ENCODE data around the gene KCNJ10.
A peak's percentile ranks its signal among the peaks of the same experiment; 100 is the strongest.

The KCNJ10 gene

DNA sequence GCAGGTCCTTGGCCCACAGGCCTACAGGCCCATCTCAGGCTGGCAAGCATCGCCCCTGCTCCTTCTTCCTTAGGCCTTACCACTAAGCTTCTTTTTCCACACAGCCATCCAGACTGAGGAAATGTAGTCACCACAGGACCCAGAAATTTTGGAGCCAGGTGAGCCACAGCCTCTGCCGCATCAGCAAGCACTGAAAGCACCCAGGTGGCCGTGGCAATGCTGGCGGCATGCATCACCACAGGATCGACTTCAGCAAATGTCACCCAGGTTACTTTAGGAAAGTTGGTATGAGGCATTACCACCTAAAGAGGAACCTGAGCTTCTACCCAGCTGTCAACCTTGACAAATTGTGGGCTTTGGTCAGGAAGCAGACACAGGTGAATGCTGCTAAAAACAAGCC, 49.8 kb downstream of the KCNJ10 start:
- DNase-seq = no peak

DNA sequence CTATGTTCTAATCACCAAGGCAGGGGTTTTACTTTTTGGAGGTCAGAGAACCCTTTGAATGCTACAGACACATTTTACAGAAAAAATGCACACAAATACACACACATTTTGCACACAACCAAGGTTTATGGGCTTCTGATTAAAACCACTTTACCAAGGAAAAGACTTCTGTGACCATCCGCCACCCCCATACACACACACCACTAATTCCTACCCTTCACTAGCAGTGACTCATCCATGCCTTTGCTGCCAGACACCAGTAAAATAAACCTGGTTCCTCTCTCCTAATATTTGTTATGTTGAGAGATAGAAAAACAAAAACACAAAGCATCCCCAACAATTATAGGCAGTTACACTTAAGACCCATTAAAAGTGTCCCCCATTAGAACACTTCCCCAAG, 51.1 kb downstream of the KCNJ10 start:
- DNase-seq = no peak

DNA sequence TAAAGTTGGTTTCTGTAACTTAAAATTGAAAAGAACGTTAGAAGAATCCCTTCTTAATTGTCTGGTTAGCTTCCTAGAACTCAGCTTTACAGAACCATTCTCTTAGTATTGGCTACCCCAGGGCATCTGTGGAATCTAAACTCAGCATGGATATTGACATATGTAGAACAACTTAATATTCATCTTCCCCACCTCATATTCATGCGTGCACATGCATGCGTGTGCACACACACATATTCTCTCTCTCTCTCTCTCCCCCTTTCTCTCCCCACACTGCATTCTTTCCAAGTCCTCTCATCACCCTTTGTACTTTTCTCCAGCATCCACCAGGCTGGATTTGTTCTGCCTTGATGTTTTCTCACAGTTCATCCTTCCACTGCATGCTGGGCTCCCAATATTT, 51.6 kb downstream of the KCNJ10 start:
- DNase-seq = no peak

DNA sequence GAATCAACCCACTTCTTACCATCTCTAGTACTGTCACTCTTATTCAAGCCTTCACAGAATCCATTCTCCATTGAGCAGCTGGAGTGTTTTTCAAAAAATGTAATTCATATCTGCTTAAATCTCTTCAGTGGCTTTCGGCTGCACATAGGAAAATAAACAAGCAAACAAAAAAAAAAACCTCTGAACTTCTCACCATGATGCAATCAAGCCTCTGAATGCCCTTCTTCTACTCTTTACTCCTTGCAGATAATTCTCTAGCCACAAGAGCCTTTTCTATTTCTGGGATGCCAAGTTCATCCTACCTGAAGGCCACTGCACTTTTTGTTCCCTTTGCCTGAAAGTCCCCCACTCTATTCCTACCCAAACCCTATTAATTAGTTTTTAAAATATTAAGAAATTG, 52.4 kb downstream of the KCNJ10 start:
- no peak for DNase-seq

DNA sequence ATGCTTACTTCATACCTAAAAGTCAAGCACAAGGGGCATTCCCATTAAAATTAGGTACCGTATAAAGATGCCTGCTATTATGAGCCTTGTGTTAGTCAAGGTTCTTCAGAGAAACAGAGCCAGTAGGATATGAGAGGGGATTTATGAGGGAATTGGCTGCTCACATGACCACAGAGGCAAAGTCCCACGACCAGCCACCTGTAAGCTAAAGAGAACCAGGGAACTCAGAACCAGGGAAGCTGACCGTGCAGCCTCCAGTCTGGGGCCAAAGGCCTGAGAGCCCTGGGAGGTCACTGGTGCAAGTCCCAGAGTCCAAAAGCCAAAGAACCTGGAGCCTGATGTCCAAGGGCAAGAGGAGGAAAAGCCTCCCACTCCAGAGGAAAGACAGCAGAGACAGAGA, 58.2 kb downstream of the KCNJ10 start:
- no peak for DNase-seq

DNA sequence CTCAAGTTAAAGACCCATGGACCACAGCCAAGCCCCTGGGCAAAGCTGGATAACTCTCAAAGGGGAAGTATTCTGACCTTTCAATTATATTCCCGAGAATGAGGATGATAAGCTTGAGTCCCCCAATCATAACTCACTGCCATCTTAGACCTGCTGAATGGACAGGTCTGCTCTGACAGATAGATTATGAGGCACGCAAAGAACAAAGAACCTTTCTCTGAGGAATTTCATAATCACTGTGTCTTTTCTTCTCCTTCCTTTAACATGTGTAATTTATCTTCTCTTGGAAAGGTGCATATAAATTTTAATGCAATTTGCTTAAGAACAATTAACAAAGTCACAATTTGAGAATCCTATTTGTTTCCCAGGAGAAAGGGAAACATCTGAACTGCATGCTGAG, 60.2 kb downstream of the KCNJ10 start:
- DNase-seq = no peak

DNA sequence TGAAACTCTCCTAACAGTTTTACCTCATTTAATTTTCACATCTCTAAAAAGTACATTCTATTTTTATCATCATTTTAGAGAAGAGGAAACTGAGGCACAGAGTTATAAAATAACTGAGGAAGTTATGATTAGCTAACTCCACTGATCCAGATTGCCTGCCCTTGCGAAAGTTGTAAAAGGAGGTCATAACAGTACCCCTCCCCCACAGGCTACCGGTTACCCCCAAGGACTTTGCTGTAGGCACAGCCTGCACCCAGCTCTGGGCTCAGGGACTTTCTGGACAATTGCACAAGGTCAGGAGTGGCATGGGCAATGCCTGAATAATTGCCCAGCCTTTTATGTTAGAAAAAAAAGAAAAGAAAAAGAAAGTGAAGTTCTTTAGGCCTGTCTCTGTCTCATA, 60.9 kb downstream of the KCNJ10 start:
- no peak for DNase-seq

DNA sequence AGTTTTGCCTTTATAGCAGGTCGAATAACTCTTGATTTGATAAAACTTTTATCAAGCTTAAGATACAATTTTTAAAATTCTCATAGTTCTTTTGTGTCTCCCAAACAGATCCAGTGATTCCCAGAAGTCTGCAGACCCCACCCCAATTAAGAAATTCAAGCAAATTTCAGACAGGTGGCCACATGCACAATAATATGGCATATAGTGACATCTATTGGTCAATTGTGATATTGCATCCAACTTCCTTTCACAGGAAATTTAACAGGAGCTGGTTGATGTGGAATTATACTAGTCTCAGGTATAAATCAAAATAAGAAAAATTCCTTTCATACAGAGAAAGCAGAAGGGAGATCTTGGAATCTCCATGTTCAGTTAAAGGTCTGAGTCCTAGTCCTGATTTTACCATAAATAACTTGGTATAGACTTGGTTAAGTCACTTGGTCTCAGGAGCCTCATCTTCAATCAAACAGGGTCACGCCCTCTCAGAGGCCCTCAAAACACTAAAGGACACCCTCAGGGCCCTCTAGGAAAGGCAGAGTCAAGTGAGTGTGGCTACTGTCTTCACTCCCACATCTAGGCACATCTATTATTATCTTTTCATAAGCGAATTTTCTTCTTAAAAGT, 62.3 kb downstream of the KCNJ10 start:
- DNase-seq = no peak

DNA sequence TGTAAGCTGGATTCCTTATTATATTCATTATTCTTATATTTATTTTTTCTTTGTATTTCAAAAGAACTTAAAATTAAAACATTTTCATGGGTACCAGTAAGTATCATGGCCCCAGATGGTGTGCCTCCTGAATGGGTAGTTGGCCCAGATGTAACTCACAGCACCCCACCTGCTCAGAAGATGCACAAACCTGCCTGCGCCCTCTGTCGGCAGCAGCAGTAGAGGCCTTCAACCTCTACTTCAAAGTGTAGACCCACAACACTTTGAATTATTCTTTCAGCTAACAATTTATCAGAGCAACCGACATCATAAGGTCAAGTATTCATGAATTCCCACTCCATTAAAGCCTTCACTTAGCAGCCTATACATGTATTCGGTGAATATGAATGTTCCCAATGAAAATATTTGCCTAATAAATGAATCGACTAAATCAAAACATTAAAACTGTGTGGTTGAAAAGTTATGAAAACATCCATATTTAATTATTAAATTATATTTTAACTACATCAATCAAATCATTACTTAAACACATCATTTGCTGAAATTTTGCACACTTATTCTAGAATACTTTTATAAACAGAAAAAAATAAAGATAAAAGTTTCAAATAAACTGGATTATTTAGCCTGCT, 63.5 kb downstream of the KCNJ10 start:
- peak; percentile 79 for DNase-seq

DNA sequence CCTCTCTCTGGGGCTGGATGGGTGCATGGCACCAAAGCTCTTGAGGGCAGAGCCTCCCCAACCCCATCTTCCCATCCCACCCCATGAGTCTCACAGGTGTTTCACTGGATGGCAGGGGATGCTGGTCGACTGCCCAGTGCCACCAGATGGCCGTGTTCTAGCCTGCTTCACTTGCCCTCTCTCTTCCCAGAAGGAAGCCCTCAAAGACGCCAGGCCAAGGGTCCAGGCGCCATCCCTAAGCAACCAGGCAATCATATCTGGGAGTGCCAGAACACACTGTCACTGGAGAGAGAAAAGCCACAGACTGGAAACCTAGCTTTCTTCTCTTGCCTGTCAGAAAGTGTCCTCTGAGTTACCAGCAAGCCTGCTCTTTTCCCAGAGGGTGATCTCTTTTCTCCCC, 64.9 kb downstream of the KCNJ10 start:
- no peak for DNase-seq

DNA sequence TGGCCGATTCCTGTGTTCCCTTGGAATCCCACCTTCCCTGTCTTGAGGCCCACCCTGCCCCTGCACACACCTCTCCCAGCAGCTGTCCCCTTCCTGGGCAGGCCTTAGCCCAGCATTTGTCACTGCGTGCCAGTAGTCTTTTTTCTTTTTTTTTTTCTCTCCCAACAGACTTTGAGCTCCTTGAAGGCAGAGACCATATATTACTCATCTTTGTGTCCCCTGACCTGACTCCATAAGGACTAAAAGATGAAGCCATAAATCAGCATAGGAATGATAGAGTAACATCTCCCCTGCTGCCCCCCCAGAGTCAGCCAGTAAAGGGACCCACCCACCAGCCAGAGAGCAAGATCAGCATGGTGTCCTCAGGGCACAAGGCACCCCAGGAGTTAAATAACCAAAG, 65.5 kb downstream of the KCNJ10 start:
- no peak for DNase-seq

DNA sequence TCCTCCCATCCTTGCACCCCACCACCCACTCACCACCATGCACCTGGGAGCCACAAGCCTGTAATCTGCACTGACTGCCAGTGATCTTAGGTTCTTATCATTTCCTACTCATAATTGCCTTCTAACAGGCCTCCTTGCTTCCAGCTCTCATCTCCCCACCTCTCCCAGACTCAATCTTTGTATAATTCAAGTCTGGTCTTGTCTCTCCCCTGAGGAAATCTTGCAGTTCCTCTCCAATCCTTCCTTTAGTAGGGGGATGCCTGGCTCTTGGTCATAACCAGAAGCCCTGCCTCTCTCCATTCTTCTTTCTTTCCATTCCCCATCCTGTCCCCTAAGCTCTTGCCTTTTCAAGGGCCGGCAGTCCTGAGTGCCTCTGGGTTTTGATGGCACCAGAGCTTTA, 66.0 kb downstream of the KCNJ10 start:
- DNase-seq = no peak

DNA sequence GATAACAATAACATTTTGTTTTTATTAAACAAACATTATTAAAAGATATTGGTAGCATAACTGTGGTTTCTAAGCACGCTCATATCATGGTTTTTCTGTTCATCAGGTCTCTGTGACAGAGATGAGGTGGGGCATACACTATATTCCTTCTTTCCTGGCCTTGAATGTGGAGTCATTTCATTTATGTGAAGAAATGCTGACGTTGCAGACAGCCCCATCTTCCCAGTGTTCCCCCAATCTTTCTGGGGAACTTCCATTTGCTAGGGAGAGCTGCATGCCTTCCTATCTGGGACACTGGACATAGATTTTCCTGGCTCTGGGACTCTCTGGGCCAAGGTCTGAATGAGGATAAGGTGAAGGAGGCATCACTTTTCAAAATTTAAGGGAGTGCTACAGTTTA, 68.5 kb downstream of the KCNJ10 start:
- no peak for DNase-seq

DNA sequence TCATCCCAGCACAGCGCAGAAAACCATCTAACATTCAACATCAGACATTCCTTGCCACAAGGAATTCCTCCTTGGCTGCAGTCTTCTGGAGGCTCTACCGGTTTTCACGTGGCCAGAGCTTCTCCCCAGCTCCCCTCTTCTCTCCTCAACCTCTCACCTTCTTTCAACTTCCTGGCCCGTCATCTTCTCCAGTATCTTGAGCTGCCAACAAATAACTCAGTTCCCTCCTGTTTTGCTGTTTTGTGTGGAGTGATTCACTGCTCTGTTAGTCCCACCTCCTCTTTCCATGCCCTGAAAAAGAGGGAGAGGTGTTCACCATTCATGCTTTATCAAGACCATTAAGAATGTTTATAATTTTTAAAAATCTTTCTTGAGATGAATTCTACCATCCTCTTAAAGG, 70.8 kb downstream of the KCNJ10 start:
- no peak for DNase-seq

DNA sequence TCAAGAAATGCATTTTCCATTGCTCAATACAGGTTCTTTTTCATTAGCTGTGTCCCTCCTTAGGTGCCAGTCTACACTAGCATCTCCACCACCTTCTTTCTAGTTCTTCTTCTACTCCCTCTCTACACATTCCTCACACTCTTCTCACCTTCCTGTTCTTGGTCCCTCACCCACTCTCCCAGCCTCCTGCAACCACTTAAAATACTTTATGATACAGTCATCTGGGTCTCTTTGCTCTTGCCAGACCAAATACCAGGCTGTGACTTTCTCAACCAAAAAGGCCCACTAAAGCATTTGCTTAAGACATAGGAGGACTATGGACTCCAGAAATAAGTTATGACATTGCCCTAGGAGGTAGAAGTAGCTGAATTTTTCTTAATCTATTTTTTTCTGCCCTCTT, 73.3 kb downstream of the KCNJ10 start:
- DNase-seq = no peak

DNA sequence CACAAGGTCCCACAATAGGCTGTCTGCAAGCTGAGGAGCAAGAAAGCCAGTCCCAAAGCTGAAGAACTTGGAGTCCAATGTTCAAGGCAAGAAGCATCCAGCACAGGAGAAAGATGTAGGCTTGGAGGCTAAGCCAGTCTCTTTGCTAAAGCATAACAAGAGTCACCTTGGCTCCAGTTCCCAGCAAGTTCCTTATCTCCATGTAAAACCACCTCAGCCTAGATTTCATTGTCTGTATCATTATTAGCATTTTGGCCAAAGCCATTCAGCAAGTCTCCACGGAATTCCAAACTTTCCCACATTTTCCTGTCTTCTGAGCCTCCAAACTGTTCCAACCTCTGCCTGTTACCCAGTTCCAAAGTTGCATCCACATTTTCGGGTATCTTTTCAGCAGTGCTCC, 75.1 kb downstream of the KCNJ10 start:
- no peak for DNase-seq

DNA sequence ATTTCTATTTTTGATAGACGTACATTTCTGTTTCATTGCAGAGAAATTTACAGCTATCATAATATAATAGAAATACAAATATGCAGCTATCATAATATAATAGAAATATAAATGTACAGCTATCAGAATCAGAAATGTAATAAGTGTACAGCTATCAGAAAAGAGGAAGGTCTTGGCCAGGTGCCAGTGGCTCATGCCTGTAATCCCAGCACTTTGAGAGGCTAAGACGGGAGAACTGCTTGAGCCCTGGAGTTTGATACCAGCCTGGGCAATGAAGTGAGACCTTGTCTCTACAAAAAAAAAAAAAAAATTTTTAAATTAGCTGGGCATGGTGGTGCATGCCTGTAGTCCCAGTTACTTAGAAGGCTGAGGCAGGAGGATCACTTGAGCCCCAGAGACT, 76.0 kb downstream of the KCNJ10 start:
- DNase-seq = no peak

DNA sequence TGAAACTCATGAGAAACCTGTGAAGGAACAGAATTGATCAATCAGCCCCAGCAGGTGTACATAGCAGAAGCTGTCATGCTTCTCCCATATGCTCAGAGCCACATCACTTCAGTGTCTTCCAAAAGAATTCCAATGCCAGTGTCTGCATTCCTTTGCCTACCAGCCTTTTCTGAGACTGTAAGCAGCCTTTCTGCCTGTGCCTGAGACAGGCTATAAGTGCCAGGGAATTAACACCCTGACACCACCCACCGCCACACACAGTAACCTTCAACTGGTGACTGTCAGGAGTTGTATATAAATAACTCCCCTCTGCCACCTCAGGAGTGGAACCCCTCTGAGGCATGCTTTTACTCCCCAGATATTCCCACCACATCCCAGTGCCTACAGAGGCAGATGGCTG, 77.8 kb downstream of the KCNJ10 start:
- DNase-seq = no peak

DNA sequence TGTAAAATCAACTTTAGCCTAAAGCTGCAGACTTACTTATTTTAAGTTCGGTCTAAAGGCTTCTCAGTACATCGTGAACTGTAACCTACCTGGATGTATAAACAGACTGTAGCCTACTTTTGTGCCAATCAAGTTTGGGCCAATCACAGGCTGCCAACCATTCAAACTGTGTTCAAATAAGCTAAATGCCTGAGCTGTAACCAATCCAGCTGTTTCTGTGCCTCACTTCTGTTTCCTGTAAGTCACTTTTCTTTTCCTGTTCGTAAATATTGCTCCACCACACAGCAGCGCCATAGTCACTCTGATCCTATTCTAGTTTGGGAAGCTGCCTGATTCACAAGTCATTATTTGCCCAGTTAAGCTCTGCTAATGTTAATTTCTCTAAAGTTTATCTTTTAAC, 78.4 kb downstream of the KCNJ10 start:
- DNase-seq = no peak

DNA sequence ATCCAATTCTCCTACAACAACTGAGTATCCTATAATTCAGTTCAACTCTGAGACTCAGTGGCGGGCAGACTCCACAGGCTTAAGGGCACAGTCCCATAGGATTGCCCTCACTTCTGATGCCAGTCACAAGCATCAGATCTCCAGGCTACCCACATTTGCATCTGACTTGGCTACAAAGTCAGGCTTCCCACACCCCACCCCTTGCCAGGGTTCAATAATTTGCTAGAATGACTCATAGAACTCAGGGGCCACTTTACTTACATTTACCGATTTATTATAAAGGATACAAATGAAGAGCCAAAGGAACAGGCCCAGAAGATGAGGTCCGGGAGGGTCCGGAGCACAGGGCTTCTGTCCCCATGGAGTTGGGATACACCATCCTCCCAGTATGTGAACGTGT, 80.0 kb downstream of the KCNJ10 start:
- DNase-seq = no peak

DNA sequence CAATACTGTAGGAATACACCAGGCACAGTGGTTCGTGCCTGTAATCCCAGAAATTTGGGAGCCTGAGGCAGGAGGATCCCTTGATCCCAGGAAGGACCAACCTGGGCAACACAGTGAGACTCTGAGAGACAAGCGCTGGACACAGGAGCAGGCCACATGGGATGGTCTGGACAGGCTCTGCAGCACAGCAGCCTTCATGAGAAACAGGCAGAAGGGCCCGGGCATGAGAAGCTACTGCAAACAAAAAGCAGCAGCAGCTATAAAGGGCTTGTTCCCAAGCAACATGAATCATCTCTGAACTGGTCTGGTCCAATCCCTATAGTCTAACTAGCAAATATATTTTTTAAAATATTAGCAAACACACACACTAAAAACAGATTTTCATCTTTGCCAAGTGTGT, 80.4 kb downstream of the KCNJ10 start:
- DNase-seq = no peak

DNA sequence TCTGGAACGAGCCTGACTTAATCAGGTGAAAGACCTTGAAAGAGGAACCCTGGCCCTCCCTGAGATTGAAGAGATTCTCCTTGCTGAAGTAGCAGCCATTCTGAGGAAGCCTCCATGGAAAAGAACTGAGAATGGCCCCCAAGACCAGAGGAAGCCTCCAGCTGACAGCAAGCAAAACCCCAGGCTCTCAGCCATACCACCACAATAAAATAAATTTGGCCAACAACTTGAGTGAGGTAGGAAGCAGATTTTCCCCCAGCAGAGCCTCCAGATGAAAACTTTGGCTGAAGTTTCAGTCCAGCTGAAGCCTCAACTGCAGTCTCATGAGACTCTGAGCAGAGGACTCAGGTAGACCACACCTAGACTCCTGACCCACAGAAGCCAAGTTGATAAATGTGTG, 82.0 kb downstream of the KCNJ10 start:
- DNase-seq = no peak

DNA sequence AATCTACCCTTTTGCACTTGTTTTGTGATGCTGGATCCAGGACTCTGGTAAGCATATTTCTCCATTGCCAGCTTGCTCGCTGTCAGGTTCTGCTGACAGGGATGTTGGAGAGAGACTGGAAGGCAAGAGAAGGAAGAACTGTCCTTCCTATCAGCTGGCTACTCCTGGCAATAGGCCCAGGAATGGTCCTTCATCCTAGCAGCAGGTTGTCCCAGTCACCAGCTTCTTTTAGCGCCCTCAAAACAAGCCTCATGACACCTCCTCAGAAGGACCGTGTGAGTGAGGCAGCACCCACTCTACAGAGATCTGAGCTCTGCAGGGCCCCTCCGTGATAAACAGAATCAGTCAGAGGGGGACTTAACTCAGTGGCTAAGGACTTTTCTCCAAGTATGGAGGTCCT, 82.8 kb downstream of the KCNJ10 start:
- DNase-seq = no peak

DNA sequence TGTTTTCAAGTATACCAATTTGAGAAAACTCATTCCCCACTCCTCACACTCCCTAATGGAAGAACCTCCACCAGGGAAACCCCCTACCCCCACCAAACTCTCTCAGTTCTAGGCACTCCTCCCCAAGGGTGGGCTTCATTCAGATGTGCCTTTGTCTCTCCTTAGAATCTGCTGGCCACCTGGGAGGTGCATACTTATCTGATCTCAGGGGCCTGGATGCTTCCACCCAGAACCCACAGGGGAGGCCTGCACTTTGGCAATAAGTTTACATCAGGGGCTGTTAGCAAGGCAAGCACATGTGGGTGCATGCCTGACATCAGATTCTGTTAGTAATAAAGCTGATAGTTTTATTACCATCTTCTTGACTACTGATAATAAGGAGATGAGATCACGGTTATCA, 83.4 kb downstream of the KCNJ10 start:
- DNase-seq = no peak

DNA sequence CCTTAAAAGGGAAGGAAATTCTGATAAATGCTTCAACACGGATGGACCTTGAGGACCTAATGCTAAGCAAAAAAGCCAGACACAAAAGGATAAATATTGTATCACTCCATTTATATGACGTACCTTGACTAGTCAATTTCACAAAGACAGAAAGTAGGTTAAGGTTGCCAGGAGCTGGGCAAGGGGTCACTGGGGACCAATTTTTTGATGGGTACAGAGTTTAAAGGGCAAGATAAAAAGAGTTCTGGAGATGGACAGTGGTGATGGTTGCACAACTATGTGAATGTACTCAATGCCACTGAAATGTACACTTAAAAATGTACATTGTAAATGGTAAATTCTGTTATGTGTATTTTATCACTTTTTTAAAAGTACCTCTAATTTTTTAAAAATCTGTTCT, 83.9 kb downstream of the KCNJ10 start:
- no peak for DNase-seq

DNA sequence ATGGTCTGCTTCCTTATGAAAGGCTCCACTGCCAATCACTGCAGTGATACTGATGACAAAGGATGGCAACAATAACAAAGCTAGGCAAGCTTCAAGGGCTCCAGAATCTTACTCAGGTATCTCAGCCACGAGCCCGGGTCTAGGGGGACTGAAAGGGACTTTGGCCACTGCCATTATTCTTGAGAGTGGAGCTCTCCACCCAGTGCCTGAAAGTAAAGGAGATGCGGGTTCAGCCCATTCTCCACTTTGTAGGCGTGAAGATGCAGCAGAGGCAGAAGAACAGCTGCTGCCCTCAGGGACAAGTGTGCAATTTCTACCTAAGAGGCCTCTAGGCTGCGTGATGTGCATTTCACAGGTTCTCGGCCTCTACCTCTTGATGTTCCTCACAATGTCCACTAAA, 84.5 kb downstream of the KCNJ10 start:
- DNase-seq = no peak

All from NCI-H1048 (cell line).